Body of pancreas (tissue), 4 donors: ENCODE results near the gene SLCO3A1.

Experiments used
- CTCF ChIP-seq, 7 experiments: fragments of 450-650 bp in 4 of 7; fragments of 200-600 bp in 3 of 7; sonication (generic) in 3 of 7; IDR thresholded peaks; one replicate each; pipeline ENCODE4 v1.5.1; 2016 to 2019; ENCODE audit warnings: antibody characterized with exemption in 7 of 7
- POLR2A ChIP-seq, 3 donors: fragments of 450-650 bp; IDR thresholded peaks; one replicate each; pipeline ENCODE4 v1.6.1; 2016; ENCODE audit warnings: antibody characterized with exemption in 3 of 3, mild to moderate bottlenecking in 2 of 3

GRCh38 chr15:91821458-91821857 is 32.0 kb upstream of the SLCO3A1 start:
- TF ChIP-seq CTCF (IDR thresholded peaks at IDR 0.05): no peak
- TF ChIP-seq POLR2A (IDR thresholded peaks at IDR 0.05): no peak
